GM12864 (cell line): ENCODE data around the gene TPSD1.
"Not testable (repeated sequence)": the region's sequence is repeated elsewhere in the genome, so short reads cannot be mapped to it uniquely, and the experiment has no call there.

Experiments
- DNase-seq: peaks from one replicate; pipeline ENCODE4 v3.0.0-alpha.2; 2011; ENCODE audit warnings: low read depth
- H3K4me3 ChIP-seq: 2 replicates; pipeline ENCODE4 v1.5.1; 2011; ENCODE audit warnings: mild to moderate bottlenecking, low read depth, low read length, control low read depth
- TF ChIP-seq, protein P1 (sequence below): IDR thresholded peaks from 2 replicates; pipeline ENCODE4 v1.5.1; 2011; ENCODE audit warnings: low read depth, mild to moderate bottlenecking, moderate library complexity, low read length, control low read depth, inconsistent platforms; ENCODE audit errors: missing control alignments

The TPSD1 gene

DNA sequence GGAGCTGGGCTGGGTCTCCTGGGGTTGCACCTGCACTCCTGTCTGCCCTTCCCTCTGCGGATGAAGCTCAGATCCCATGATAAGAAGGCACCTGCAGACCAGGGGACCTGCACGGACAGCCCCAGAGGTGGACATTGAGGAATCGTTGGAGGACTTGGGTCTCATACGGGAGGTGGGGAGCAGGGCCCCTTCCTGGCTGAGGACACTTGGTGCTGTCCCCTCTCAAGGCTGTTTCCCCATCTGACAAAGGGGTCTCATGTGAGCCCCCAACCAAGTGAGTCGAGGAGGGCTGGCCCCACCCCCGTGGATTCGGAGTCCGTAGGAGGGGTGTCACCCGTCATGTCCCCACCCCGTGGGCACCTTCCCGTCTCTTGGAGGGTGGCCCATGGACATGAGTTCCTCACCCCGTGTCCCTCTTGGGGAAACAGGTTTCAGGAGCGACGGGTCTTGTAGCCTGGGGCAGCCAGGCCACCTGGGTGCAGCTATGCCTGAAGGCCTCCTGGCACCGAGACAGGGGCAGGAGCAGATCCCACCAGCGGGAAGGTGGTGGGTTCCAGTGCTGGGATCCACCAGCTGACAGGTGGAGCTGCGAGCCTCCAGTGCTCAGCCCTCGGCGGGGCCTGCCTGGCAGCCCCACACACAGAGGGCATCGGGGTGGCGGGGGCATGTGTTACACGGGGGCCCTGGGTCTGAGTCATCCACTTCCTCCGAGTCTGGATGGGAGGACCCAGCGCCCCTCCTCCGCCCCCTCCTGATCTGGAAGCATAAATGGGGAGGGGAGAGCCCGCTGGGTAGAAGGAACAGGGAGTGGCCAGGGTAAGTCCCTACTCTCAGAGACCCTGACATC is at the start of gene TPSD1:
Gene TPSD1, plus strand, starts transcription at position 794 of the 847 bp plus-strand sequence. CDS start 212 bp downstream, outside the sequence.
- not testable (repeated sequence) for H3K4me3 ChIP-seq, DNase-seq

DNA sequence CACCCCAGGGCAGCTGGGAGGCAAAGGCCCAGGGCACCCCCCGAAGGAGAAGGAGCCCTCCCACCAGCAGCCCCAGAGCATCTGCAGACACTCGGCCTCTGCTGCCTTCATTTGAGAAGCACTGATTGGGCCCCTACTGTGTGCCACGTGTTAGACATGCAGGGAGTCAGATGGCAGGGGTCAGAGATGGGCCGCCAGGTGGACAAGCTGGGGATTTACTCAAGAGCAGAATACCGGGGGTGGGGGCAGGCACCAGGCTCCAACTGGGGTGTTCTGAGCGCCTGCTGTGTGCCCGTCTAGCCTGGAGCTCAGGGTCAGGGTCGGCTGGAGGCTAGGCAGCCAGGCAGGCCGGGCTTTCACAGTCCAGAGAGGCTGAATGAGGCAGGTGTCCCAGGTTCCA is 49.5 kb upstream of the TPSD1 start:
- H3K4me3 ChIP-seq = no peak overlapping the region
- TF ChIP-seq, protein P1, sequence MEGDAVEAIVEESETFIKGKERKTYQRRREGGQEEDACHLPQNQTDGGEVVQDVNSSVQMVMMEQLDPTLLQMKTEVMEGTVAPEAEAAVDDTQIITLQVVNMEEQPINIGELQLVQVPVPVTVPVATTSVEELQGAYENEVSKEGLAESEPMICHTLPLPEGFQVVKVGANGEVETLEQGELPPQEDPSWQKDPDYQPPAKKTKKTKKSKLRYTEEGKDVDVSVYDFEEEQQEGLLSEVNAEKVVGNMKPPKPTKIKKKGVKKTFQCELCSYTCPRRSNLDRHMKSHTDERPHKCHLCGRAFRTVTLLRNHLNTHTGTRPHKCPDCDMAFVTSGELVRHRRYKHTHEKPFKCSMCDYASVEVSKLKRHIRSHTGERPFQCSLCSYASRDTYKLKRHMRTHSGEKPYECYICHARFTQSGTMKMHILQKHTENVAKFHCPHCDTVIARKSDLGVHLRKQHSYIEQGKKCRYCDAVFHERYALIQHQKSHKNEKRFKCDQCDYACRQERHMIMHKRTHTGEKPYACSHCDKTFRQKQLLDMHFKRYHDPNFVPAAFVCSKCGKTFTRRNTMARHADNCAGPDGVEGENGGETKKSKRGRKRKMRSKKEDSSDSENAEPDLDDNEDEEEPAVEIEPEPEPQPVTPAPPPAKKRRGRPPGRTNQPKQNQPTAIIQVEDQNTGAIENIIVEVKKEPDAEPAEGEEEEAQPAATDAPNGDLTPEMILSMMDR = no peak
- DNase-seq = no peak

DNA sequence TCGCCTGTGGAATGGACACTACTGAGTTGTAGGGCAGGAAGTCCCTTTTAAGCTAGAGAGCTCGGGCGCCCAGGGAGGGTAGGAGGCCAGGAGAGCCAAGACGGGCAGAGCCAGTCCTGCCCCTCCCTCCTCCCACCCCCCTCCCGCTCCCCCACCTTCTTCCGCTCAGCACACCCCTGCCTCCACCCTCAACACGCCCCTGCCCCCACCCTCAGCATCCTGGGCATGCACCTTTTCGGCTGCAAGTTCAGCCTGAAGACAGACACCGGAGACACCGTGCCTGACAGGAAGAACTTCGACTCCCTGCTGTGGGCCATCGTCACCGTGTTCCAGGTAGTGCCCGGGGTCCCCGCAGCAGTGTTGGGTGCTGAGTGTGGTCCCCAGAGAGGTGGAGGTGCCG is 49.1 kb upstream of the TPSD1 start:
- DNase-seq = no peak
- TF ChIP-seq, protein P1 = no peak
- H3K4me3 ChIP-seq = no peak overlapping the region

DNA sequence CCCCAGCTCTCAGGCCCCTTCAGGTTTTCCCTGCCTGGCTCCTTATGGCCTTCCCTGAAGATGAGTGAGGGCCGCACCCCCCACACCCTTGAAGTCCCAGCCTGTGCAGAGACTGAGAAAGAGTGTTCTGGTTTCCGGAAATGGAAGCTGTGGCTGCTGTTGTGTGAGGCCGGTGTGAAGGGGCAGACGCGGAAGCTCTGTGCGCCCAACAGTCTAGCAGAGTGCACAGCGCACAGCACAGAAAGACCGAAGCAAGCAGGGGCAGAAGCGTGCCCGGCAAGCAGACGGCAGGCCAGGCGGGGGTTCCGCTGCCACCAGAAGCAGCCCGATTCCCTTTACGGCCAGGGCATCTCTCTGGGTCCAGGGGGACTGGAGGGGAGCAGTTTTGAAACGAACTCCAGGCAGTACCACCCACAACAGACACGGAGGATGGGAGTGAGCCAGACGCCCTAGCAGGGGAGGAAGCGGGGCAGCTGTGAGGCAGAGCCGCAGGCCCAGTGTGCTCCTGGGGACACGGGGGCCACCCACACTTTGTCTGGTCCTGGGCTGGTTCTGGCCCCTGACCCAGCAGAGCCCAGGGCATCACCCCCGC is 47.5 kb upstream of the TPSD1 start:
- TF ChIP-seq, protein P1 = no peak
- DNase-seq = no peak
- H3K4me3 ChIP-seq = no peak overlapping the region

DNA sequence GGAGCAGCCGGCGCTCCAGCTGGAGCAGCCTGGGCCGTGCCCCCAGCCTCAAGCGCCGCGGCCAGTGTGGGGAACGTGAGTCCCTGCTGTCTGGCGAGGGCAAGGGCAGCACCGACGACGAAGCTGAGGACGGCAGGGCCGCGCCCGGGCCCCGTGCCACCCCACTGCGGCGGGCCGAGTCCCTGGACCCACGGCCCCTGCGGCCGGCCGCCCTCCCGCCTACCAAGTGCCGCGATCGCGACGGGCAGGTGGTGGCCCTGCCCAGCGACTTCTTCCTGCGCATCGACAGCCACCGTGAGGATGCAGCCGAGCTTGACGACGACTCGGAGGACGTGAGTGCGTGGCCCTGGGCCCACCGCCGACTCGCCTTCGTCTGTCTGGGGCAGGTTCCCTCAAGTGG is 46.8 kb upstream of the TPSD1 start:
- no peak for DNase-seq
- no peak overlapping the region for H3K4me3 ChIP-seq
- TF ChIP-seq, protein P1 = no peak

DNA sequence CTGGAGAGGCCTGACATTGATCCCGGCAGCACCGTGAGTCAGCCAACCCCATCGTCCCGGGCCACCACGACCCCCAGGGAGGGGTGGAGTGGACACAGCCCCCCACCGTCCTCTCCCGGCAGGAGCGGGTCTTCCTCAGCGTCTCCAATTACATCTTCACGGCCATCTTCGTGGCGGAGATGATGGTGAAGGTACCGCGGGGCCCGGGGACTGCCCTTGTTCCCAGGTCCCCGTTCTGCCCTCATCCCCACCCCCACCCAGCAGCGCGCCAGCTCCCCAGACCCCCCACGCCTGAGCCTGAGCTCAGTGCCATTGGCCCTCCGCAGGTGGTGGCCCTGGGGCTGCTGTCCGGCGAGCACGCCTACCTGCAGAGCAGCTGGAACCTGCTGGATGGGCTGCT is 45.4 kb upstream of the TPSD1 start:
- DNase-seq = no peak
- H3K4me3 ChIP-seq = no peak overlapping the region
- TF ChIP-seq, protein P1 = no peak

DNA sequence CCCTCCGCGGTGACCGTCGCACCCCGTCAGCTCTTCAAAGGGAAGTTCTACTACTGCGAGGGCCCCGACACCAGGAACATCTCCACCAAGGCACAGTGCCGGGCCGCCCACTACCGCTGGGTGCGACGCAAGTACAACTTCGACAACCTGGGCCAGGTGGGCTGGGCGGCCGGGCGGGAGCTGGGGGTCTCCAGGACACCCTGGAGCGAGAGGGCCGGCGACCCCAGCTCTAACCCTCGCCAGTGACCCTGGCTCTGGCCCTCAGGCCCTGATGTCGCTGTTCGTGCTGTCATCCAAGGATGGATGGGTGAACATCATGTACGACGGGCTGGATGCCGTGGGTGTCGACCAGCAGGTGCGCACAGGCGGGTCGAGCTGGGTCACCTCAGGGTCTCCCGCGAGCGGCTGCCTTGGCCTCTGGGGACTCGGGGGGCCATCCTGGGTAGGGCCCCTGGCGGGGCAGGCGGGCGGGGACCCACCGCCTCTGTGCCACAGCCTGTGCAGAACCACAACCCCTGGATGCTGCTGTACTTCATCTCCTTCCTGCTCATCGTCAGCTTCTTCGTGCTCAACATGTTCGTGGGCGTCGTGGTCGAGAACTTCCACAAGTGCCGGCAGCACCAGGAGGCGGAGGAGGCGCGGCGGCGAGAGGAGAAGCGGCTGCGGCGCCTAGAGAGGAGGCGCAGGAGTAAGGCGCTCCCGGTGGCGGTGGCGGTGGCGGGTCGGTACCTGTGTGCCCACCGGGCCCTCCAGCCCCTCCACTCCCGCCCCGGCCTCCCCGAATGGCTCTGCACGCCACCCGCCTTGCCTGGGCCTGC is 44.2 kb upstream of the TPSD1 start:
- no peak overlapping the region for H3K4me3 ChIP-seq
- TF ChIP-seq, protein P1 = no peak
- no peak for DNase-seq
